GM12892 (cell line): ENCODE results near the gene TCEANC2.
"Not testable (repeated sequence)": the region's sequence is repeated elsewhere in the genome, so short reads cannot be mapped to it uniquely, and the experiment has no call there.

ENCODE experiments used
- DNase-seq: peaks from one replicate; pipeline ENCODE4 v3.0.0; 2011; ENCODE audit not compliant: insufficient read length
- FAIRE-seq: peaks from 2 replicates; lab custom pipeline; 2011; peaks lifted over from hg19 to GRCh38; lab: Jason Lieb, UNC
- POLR2A ChIP-seq: IDR thresholded peaks from 2 replicates; pipeline ENCODE4 v1.6.1; 2011; ENCODE audit warnings: low read depth, low read length, control low read depth
- POLR2AphosphoS5 ChIP-seq: IDR thresholded peaks from 2 replicates; pipeline ENCODE4 v1.6.1; 2011; ENCODE audit warnings: low read depth, low read length, control low read depth
- TAF1 ChIP-seq: IDR thresholded peaks from 2 replicates; pipeline ENCODE4 v1.6.1; 2011; ENCODE audit warnings: low read depth, mild to moderate bottlenecking, control low read depth, low read length, borderline replicate concordance

TCEANC2 gene

DNA sequence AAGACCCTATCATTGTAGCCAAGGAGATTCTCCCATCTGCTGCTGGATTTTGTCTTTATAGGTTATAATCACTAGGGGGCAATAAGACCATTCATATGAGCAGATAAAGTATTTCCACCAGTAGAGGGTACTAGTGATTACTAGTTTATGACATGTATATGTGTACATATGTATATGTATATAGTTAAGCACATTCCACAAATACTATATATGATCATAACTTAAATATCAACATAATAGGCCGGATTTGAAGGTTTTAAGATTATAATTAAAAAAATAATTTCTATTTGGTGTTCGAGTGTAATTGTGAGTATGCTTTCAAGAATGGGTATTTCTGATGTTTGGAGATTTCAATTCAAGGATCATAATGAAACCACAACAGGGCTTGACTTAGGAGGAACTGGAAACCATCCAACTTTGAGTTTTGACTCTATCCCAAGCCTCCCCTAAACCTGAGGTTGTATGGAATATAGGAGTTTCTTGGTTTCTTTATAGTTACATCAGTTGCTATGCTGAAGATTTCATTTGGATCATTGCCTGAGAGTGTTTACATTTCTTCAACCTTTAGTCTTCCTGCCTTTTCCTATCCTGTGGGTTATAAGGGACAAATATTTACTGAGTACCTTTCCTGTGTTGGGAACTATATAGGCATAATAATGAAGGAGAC, 16.9 kb downstream of the TCEANC2 start:
- FAIRE-seq (peak; percentile 92), DNase-seq (no peak)
- no peak for TF ChIP-seq POLR2A
- no peak for TF ChIP-seq POLR2AphosphoS5
- no peak for TF ChIP-seq TAF1

DNA sequence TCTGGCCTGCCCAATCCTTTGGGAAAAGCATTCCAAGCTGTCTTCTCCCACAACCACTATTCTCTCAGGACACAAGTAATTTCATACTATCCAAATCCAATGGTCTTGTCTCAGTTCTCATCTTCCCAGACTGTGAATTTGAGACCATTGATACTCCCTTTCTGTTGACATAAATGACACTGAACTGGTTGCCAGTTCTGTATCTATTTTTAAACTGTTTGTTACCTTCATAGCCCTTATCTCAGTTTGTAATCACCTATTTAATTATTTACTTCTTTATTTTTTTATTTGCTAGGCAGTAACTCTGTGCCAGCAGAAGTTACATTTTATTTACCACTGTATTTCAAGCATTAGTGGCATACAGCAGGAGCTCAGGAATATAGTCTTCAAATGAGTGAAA, 24.0 kb downstream of the TCEANC2 start:
- no peak for FAIRE-seq
- no peak for TF ChIP-seq POLR2AphosphoS5
- no peak for TF ChIP-seq POLR2A
- TF ChIP-seq TAF1 = no peak
- DNase-seq = no peak

DNA sequence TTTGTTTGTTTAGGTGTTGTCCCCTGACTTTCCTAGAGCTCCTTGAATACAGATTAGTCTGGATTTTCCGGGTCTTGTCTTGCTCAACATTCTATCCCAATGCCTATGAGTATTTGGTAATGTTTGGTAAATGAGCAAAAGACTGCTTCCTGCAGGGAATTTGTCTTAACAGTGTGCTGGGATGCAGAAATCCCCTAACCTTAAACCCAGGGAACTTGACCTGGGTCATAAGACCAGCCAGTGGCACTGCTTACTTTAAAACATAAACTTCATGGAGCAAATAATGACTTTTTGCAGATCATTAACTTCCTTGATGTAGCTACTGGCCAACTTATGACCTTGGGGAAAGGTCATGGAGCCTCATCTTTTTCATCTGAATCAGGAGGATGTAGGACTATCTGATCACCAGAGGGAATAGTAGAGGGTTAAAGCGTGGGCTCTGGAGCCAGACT, 27.2 kb downstream of the TCEANC2 start:
- DNase-seq (no peak), FAIRE-seq (no peak)
- TF ChIP-seq POLR2AphosphoS5 = no peak
- TF ChIP-seq POLR2A = no peak
- no peak for TF ChIP-seq TAF1

DNA sequence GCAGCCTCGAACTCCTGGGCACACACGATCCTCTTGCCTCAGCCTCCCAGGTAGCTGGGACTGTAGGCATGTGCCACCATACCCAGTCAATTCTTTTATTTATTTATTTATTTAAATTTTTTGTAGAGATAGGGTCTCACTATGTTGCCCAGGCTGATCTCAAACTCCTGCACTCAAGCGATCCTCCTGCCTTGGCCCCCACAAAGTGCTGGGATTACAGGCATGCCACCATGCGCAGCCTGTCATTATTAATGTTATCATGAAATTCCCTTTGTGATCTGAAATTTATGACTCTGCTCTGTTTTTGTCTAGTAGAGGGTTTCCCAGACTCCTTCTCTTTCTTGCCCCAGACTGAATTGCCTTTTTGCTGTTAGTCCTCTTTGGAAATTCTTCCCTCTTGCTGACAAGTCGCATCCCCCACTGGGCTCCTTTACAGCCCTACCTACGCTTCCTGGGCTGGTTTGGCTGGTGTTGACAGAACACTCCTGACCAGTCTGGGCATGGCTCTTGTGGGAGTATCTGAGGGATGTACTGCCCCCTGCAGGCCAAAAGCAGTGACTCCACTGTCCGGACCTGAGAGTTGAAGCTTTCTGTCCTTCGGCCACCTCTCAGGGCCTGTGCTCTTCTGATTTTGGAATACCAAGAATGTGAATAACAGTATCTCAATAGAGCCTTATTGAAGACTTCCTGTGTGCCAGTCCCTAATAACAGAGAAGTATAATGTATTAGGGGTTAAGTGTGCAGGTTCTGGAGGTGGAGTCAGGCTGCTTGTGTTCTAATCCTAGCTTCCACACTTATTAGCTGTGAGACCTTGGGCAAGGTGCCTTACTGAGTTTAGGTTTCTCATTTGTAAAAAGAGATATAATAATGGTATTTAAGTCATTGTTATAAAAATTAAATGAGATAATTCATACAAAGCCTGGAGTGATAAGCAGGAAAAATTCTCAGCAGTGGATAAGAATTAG, 28.2 kb downstream of the TCEANC2 start:
- peak; percentile 90 for FAIRE-seq
- peak; percentile 28 for DNase-seq
- TF ChIP-seq TAF1 = no peak
- no peak for TF ChIP-seq POLR2A
- no peak for TF ChIP-seq POLR2AphosphoS5

DNA sequence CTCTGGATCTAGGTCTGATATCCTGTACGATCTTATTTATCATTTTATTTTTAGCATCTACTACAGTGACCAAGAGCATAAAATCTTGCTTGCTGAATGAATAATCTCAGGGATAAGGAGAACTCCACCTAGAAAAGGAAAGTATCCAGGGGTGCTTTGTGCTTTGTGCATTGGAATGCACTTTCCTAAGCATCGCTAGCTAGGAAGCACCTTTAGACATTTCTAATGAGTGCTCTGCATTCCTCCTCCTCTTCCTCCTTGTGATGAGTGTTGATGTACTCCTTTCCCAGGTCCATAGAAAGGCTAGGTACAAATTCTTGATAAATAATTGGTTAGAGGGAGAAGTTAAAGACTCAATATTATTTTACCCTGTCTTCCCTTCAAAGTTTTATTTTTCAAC, 31.4 kb downstream of the TCEANC2 start:
- DNase-seq (no peak), FAIRE-seq (no peak)
- TF ChIP-seq POLR2AphosphoS5 (no peak), TAF1 (no peak), POLR2A (no peak)

DNA sequence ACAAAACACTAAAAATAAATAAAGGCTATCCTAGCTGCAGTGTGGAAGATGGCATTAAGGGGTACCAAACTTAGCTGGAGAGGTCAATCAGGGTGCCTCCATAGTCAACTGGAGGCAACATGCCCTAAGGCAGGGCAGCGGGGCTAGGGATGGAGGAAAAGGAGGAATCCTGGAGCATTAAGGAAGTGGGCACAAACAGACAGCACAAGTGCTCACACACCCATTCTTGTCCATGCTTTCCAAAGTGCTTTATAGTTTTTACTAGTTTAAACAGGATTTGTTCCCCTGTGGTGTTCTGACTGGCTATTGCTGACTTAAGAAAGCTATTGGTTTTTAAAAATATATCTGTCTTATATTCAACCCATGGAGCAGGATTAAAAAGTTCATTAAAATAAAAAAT, 33.3 kb downstream of the TCEANC2 start:
- no peak for TF ChIP-seq POLR2AphosphoS5
- TF ChIP-seq POLR2A = no peak
- TF ChIP-seq TAF1 = no peak
- FAIRE-seq (no peak), DNase-seq (no peak)

DNA sequence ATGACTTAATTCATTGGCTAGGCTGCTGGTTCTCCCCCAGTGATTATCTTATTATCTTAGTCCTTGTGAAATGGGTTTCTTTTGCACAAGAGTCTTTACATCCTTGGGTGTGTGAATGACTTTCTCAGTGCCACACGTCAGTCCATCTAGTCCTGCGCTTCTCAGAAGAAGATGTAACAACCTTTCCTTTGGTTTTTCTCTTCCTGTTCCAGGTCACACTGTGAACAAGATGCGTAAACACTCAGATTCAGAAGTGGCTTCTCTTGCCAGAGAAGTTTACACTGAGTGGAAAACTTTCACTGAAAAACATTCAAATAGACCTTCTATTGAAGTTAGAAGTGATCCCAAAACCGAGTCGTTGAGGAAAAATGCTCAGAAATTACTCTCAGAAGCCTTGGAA, 35.0 kb downstream of the TCEANC2 start:
- DNase-seq (no peak), FAIRE-seq (no peak)
- TF ChIP-seq POLR2AphosphoS5 (no peak), POLR2A (no peak)

DNA sequence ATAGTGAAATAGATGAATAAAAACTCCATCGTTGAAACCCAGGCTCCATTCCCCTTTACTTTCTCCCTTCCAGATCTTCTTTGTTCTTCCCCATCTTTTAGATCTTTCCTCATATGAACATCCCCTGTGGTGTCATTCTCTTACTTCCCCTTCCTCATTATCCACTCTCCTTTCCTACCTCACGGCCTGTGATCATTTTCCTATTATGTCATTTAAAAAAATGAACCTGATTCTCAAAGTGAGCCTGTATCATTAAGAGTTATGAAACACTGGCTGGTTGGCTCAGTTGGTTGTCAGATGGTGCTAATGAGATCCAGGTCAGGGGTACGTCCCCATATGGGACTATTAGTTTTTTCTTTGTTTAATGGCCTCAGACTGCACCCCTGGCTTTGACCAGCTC, 38.3 kb downstream of the TCEANC2 start:
- FAIRE-seq (no peak), DNase-seq (no peak)
- TF ChIP-seq POLR2AphosphoS5 (no peak), POLR2A (no peak)

DNA sequence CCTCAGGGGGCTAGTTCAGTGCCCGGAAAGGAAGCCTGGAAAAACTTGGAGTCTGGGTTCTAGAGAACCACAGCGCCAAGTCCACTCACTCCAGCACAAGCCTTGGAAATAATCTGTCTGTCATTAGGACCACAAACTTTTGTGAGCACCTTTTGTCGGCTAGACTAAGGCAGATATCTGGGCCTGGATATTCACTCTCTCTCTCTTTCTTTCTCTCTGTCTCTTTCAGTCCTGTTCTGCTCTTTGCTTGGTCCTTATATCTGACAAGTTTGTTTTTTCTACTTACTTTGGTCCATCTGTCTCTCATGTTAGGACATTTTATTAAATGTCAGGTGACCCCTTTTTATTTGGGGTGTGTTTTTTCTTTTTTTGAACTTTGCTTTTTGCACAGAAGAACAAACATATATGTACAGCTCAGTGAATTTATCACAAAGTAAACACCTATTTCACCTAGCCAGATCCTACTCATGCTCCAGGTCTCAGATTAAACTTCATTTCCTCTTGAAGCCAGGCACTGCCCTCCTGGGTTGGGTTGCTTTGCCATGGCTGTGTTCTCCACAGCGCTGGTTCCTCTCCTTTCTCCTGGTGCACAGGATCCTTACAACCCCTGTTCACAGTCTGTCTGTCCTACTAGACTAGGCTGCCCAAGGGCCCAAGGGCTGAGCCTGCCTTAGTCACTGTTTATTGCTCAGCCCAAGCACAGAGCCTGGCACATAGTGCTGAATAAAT, 40.8 kb downstream of the TCEANC2 start:
- DNase-seq = no peak

DNA sequence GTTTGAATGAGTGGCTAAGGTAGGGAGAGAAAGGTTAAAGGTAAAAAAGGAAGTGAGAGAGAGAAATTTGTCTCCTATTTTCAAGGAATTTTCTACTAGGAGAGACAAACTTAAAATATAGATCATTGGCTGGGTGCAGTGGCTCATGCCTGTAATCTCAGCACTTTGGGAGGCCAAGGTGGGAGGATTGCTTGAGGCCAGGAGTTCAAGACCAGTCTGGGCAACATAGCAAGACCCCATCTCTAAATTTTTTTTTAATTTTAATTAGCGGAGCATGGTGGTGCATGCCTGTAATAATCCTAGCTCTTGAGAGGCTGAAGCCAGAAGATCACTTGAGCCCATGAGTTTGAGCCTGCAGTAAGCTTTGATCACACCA, 41.3 kb downstream of the TCEANC2 start:
- FAIRE-seq, DNase-seq: not testable (repeated sequence)

More for the DNA sequence above, 40.8 kb downstream of the TCEANC2 start:
- no peak for FAIRE-seq
- no peak for TF ChIP-seq POLR2AphosphoS5
- TF ChIP-seq POLR2A = no peak
- no peak for TF ChIP-seq TAF1

DNA sequence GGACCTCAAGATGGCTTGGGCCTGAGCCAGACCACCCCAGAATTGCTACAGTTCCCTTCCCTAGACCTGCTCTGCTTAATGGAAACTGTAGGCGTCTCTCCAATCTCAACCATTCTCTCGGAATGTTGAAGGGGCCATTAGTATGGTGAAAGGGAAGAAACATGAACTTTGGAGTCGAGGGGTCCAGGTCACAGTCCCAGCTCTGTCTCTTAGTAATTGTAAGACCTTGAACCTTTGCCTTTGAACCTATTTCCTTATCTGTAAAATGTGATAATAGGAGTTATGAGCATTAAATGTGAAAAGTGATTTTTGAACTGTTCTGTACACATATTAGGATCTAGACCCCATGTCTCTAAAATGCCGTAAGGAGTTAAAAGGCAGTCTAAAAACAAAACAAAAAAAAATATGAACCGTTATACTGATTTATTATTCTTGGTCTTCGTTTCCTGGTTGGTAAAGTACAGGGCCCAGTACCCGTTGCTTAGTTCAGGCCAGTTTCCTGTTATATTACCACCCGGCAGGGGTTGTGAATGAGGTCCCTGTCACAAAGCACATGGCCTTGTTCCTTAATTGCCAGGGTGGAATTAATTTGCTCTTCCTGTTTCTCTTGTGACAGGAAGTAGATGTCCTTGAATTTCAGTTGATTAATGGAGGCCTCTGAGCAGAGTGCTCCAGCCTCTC, 42.3 kb downstream of the TCEANC2 start:
- FAIRE-seq (no peak), DNase-seq (no peak)
- TF ChIP-seq POLR2A (no peak), TAF1 (no peak), POLR2AphosphoS5 (no peak)

DNA sequence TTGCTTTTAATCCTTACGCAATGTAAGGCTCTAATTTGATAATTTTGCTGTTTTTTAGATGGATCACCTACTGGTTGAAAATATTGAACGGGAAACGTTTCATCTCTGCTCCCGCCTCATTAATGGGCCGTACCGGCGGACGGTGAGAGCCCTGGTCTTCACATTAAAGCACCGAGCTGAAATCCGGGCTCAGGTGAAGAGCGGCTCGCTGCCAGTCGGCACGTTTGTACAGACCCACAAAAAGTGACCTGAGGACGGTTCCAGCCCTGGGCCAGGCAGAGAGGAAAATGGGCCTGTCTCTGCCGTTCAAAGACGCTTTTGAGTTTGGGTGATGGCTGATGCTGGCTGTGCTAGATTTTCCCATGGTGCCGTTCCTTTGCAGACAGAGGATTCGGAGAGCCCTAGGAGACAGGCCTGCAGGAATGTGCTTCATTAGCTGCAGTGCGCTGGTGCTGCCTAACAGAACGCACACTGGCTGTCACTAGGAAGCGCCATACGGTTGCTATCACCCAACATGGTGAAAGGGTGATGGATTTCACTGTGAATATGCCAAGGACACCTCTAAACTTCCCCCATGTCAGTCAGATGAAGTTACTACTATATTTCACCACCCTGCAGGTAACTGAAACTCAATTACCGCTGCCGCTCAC, 42.9 kb downstream of the TCEANC2 start:
- TF ChIP-seq POLR2A (no peak), POLR2AphosphoS5 (no peak), TAF1 (no peak)
- FAIRE-seq = no peak

More for the DNA sequence above, 42.9 kb downstream of the TCEANC2 start:
- DNase-seq = no peak
